Measurements from ENCODE around the gene LOC128125822.

LOC128125822 gene

GRCh38 chr6:63556369-63556768, 15.9 kb upstream of the LOC128125822 start:
- DNase-seq (ENCODE audit: low read depth in 2 of 2): no peak

GRCh38 chr6:63558278-63558677, 14.0 kb upstream of the LOC128125822 start:
- DNase-seq (ENCODE audit: low read depth in 2 of 2): no peak

GRCh38 chr6:63560801-63561287, 11.4 kb upstream of the LOC128125822 start:
- DNase-seq (ENCODE audit: low read depth in 2 of 2): no peak

- DNase-seq (ENCODE audit: low read depth in 2 of 2): no peak
Observed at GRCh38 chr6:63561288-63561687, 11.0 kb upstream of the LOC128125822 start.

GRCh38 chr6:63563235-63563634, 9.0 kb upstream of the LOC128125822 start:
- DNase-seq (ENCODE audit: low read depth in 2 of 2): no peak

GRCh38 chr6:63565058-63565726, 7.1 kb upstream of the LOC128125822 start:
- no peak for DNase-seq (ENCODE audit: low read depth in 2 of 2)

- no peak for DNase-seq (ENCODE audit: low read depth in 2 of 2)
Observed at GRCh38 chr6:63565727-63566596, 6.3 kb upstream of the LOC128125822 start.

GRCh38 chr6:63567966-63568365, 4.3 kb upstream of the LOC128125822 start:
- no peak for DNase-seq (ENCODE audit: low read depth in 2 of 2)

GRCh38 chr6:63571361-63572043, 778 bp upstream of the LOC128125822 start:
- peak; percentile 5 to 6 for DNase-seq (ENCODE audit: low read depth in 2 of 2)

GRCh38 chr6:63572747-63573075, 431 bp downstream of the LOC128125822 start:
- peak in 1 of 2 donors; percentile 6 for DNase-seq (ENCODE audit: low read depth in 2 of 2)

GRCh38 chr6:63573076-63573898, 1.0 kb downstream of the LOC128125822 start:
- DNase-seq (ENCODE audit: low read depth in 2 of 2): peak; percentile 27 to 31

GRCh38 chr6:63573899-63574553, 1.7 kb downstream of the LOC128125822 start:
- DNase-seq (ENCODE audit: low read depth in 2 of 2): no peak

- DNase-seq (ENCODE audit: low read depth in 2 of 2): no peak
Observed at GRCh38 chr6:63574554-63574900, 2.2 kb downstream of the LOC128125822 start.

GRCh38 chr6:63576147-63576772, 4.0 kb downstream of the LOC128125822 start:
- DNase-seq (ENCODE audit: low read depth in 2 of 2): no peak

GRCh38 chr6:63576985-63577712, 4.9 kb downstream of the LOC128125822 start:
- DNase-seq (ENCODE audit: low read depth in 2 of 2): no peak

- DNase-seq (ENCODE audit: low read depth in 2 of 2): no peak
Observed at GRCh38 chr6:63578757-63579156, 6.5 kb downstream of the LOC128125822 start.

GRCh38 chr6:63579937-63580703, 7.8 kb downstream of the LOC128125822 start:
- no peak for DNase-seq (ENCODE audit: low read depth in 2 of 2)

- no peak for DNase-seq (ENCODE audit: low read depth in 2 of 2)
Observed at GRCh38 chr6:63580704-63580961, 8.4 kb downstream of the LOC128125822 start.

- no peak for DNase-seq (ENCODE audit: low read depth in 2 of 2)
Observed at GRCh38 chr6:63581355-63582013, 9.2 kb downstream of the LOC128125822 start.
